Liver (tissue), 9 donors: ENCODE results near the gene PPME1. TPM values are rescaled to one million over a fixed set of nuclear protein-coding genes. Genes with fewer than 3 reads are reported as not detected.

Experiments
- DNase-seq: peaks from one replicate; pipeline ENCODE4 v3.0.0-alpha.2; 2017; ENCODE audit warnings: low spot score
- H3K27ac ChIP-seq, 2 donors: one replicate each; pipeline ENCODE4 v1.7.0; 2013; ENCODE audit warnings: inconsistent platforms in 2 of 2, low read length in 2 of 2, control low read depth in 1 of 2, low read depth in 1 of 2, mild to moderate bottlenecking in 1 of 2
- H3K27me3 ChIP-seq, 4 donors: one replicate each; pipeline versions ENCODE4 v1.6.1 to v1.7.0; 2013; ENCODE audit warnings: low read length in 3 of 4, inconsistent platforms in 1 of 4, mild to moderate bottlenecking in 1 of 4, moderate library complexity in 1 of 4; ENCODE audit not compliant: control insufficient read depth in 4 of 4, insufficient read depth in 4 of 4
- H3K36me3 ChIP-seq, 4 donors: one replicate each; pipeline versions ENCODE4 v1.6.1 to v1.7.0; 2013; ENCODE audit warnings: low read length in 3 of 4, mild to moderate bottlenecking in 3 of 4, low read depth in 1 of 4, moderate library complexity in 1 of 4; ENCODE audit not compliant: control insufficient read depth in 4 of 4, insufficient read depth in 3 of 4
- H3K4me1 ChIP-seq, 4 donors: one replicate each; pipeline versions ENCODE4 v1.6.1 to v1.7.0; 2013; ENCODE audit warnings: low read length in 3 of 4, mild to moderate bottlenecking in 3 of 4, moderate library complexity in 1 of 4; ENCODE audit not compliant: control insufficient read depth in 4 of 4, insufficient read depth in 4 of 4
- H3K4me3 ChIP-seq, 3 donors: one replicate each; pipeline versions ENCODE4 v1.6.1 to v1.7.0; 2013; ENCODE audit warnings: low read length in 3 of 3, control low read depth in 1 of 3, low read depth in 1 of 3, mild to moderate bottlenecking in 1 of 3
- H3K9ac ChIP-seq, 2 donors: one replicate each; pipeline ENCODE4 v1.7.0; 2013; ENCODE audit warnings: low read length in 2 of 2, mild to moderate bottlenecking in 2 of 2, moderate library complexity in 2 of 2, control low read depth in 1 of 2, low read depth in 1 of 2
- H3K9me3 ChIP-seq, 4 donors: one replicate each; pipeline versions ENCODE4 v1.6.1 to v1.7.0; 2013; ENCODE audit warnings: low read length in 3 of 4; ENCODE audit not compliant: control insufficient read depth in 4 of 4
- EGR1 ChIP-seq, 2 donors: IDR thresholded peaks; 2 replicates each; pipeline ENCODE4 v1.6.1; 2016 to 2018; ENCODE audit warnings: antibody characterized with exemption in 2 of 2, low read depth in 2 of 2
- FOXA1 ChIP-seq: IDR thresholded peaks from 2 replicates; pipeline ENCODE4 v1.6.1; 2016; ENCODE audit warnings: antibody characterized with exemption
- GABPA ChIP-seq, 2 donors: IDR thresholded peaks in 1 of 2; conservative IDR thresholded peaks in 1 of 2; 2 replicates each; pipeline ENCODE4 v1.6.1; 2016; ENCODE audit warnings: antibody characterized with exemption in 2 of 2, mild to moderate bottlenecking in 1 of 2, moderate library complexity in 1 of 2
- JUND ChIP-seq, 2 donors: IDR thresholded peaks; 2 replicates each; pipeline ENCODE4 v1.6.1; 2016; ENCODE audit warnings: antibody characterized with exemption in 2 of 2
- RAD21 ChIP-seq, 2 donors: IDR thresholded peaks; 2 replicates each; pipeline ENCODE4 v1.6.1; 2016; ENCODE audit warnings: antibody characterized with exemption in 2 of 2, mild to moderate bottlenecking in 2 of 2
- RXRA ChIP-seq, 2 donors: IDR thresholded peaks; 2 replicates each; pipeline ENCODE4 v1.6.1; 2017 to 2018; ENCODE audit warnings: antibody characterized with exemption in 2 of 2, mild to moderate bottlenecking in 1 of 2
- WGBS: extraction: QIAGEN DNeasy Blood & Tissue Kit; methylation state at CpG from one replicate; pipeline ENCODE4 v1.1.7; 2013; 5-methylcytosine and 5-hydroxymethylcytosine counted together
- polyA plus RNA-seq, 2 donors: library from polyadenylated mRNA; stranded (reverse) in 1 of 2; unstranded in 1 of 2; fragments of 200-250 nt in 1 of 2; fragments of >200 nt in 1 of 2; fragmentation: Nextera tagmentation in 1 of 2; extraction: Ambion mirVana in 1 of 2; gene quantifications; one replicate each; pipeline versions ENCODE4 v1.2.1 to v1.2.3, GENCODE V29; 2013 to 2015
- total RNA-seq, 2 donors: library from RNA; depleted of rRNA; stranded (reverse); fragments of >200 nt; gene quantifications; one replicate each; pipeline ENCODE4 v1.2.3, GENCODE V29; 2014
- TF ChIP-seq, protein P1 (sequence below): fragments of 150-350 bp; IDR thresholded peaks from 2 replicates; pipeline ENCODE4 v1.5.1; 2017; ENCODE audit warnings: improper control_type of control experiment, low read depth, low read length; ENCODE audit not compliant: missing input control
- TF ChIP-seq, protein P2 (sequence below): IDR thresholded peaks from 2 replicates; pipeline ENCODE4 v1.6.1; 2016; ENCODE audit warnings: antibody characterized with exemption, mild to moderate bottlenecking
- TF ChIP-seq, protein P3 (sequence below): IDR thresholded peaks from 2 replicates; pipeline ENCODE4 v1.6.1; 2016; ENCODE audit warnings: antibody characterized with exemption
- donor health status: healthy.
- donor health status: healthy.
- donor health status: healthy.
- donor health status: healthy.
- donor health status: healthy.

Gene PPME1
- total and polyA plus RNA-seq, 4 donors, result 9.1 to 47.4 (median 13.6) TPM

DNA sequence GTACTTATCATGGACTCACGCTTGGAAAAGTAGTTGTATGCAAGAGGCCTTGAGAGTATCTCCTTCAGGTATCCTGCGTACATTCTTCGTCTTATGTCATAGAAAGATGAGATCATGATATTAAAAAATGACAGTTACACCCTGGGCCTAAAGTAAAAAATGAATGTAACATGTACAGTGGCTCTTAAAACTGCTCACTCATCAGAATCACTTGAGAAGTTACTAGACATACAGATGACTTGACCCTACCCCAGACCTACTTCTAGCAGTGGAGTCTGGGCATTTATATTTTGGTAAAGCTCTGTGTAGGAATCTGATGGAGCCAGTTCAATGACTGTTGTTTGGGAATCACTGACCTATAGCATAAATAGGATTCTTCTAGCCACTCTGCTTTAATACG is 54.5 kb downstream of the PPME1 start:
- no peaks in the 10 kb centered on the region for H3K27me3 ChIP-seq
- H3K4me3 ChIP-seq, result no peak overlapping the region
- H3K9me3 ChIP-seq, result no peaks in the 10 kb centered on the region
- WGBS, result 99% methylated on average over 4 of the region's 4 CpGs
- no peak for DNase-seq
- H3K27ac ChIP-seq, result no peak overlapping the region
- no peak for TF ChIP-seq GABPA (IDR thresholded peaks at IDR 0.05 in 1 of 2, conservative IDR thresholded peaks at IDR 0.05 in 1 of 2)
- H3K4me1 ChIP-seq, result no peaks in the 10 kb centered on the region
- H3K36me3 ChIP-seq, result peaks cover 0 to 7% (median 4%) of the 10 kb centered on the region in 4 donors
- no peak overlapping the region for H3K9ac ChIP-seq

DNA sequence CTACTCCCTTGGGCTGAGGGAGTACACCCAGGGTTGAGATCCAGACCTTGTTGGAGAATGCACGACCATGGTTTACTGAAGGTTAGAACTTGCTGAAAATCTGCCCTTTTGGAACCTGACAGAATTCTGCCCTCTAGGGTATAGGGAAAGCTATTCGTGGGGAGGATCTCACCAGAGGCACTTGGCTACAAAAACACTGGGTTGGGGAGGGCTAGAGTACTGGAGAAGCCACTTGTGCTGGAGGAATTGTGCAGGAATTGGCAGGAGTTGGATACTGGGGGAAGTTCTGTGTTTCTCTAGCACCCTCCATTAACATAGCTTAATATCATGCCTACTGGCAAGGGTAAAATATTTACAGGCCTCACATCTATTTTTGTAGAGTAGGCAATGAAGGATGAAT is 55.8 kb downstream of the PPME1 start:
- Histone ChIP-seq H3K4me1 (no peaks in the 10 kb centered on the region), H3K36me3 (peaks cover 2 to 17% (median 13%) of the 10 kb centered on the region in 4 donors), H3K27ac (no peak overlapping the region), H3K4me3 (no peak overlapping the region), H3K9ac (no peak overlapping the region), H3K27me3 (no peaks in the 10 kb centered on the region), H3K9me3 (no peaks in the 10 kb centered on the region)
- no peak for DNase-seq
- WGBS, result 76% methylated on average over 2 of the region's 2 CpGs
- TF ChIP-seq RAD21 (IDR thresholded peaks at IDR 0.05), result peak in 1 of 2 donors; percentile 21
- TF ChIP-seq RXRA (IDR thresholded peaks at IDR 0.05), result no peak
- TF ChIP-seq, protein P1, sequence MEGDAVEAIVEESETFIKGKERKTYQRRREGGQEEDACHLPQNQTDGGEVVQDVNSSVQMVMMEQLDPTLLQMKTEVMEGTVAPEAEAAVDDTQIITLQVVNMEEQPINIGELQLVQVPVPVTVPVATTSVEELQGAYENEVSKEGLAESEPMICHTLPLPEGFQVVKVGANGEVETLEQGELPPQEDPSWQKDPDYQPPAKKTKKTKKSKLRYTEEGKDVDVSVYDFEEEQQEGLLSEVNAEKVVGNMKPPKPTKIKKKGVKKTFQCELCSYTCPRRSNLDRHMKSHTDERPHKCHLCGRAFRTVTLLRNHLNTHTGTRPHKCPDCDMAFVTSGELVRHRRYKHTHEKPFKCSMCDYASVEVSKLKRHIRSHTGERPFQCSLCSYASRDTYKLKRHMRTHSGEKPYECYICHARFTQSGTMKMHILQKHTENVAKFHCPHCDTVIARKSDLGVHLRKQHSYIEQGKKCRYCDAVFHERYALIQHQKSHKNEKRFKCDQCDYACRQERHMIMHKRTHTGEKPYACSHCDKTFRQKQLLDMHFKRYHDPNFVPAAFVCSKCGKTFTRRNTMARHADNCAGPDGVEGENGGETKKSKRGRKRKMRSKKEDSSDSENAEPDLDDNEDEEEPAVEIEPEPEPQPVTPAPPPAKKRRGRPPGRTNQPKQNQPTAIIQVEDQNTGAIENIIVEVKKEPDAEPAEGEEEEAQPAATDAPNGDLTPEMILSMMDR, result no peak
- TF ChIP-seq JUND (IDR thresholded peaks at IDR 0.05), result no peak
- TF ChIP-seq, protein P2, sequence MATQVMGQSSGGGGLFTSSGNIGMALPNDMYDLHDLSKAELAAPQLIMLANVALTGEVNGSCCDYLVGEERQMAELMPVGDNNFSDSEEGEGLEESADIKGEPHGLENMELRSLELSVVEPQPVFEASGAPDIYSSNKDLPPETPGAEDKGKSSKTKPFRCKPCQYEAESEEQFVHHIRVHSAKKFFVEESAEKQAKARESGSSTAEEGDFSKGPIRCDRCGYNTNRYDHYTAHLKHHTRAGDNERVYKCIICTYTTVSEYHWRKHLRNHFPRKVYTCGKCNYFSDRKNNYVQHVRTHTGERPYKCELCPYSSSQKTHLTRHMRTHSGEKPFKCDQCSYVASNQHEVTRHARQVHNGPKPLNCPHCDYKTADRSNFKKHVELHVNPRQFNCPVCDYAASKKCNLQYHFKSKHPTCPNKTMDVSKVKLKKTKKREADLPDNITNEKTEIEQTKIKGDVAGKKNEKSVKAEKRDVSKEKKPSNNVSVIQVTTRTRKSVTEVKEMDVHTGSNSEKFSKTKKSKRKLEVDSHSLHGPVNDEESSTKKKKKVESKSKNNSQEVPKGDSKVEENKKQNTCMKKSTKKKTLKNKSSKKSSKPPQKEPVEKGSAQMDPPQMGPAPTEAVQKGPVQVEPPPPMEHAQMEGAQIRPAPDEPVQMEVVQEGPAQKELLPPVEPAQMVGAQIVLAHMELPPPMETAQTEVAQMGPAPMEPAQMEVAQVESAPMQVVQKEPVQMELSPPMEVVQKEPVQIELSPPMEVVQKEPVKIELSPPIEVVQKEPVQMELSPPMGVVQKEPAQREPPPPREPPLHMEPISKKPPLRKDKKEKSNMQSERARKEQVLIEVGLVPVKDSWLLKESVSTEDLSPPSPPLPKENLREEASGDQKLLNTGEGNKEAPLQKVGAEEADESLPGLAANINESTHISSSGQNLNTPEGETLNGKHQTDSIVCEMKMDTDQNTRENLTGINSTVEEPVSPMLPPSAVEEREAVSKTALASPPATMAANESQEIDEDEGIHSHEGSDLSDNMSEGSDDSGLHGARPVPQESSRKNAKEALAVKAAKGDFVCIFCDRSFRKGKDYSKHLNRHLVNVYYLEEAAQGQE, result no peak

DNA sequence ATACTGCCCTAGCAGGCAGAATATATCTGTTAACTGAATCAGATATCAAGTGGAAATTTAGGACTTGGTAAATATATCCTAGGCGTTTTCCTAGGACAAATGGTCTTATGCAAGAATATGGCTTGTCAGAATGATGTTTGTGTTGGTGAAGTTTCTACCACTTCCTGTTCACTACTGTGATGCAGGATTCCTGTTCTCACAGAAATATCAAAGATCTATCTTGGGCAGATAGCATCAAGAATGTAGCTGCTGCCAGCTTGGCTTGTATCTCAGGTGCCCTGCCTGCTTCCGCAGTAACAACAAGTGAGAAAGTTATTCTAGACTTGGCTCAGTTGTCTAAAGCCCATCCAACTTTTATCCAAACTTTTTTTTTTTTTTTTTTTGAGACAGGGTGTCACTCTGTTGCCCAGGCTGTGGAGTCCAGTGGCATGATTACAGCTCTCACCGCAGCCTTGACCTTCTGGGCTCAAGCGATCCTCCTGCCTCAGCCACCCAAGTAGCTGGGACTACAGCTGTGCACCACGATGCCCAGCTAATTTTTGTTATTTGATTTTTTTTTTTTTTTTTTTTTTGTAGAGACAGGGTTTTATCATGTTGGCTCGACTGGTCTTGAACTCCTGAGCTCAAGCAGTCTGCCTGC is 61.3 kb downstream of the PPME1 start:
- Histone ChIP-seq H3K9me3 (no peaks in the 10 kb centered on the region), H3K36me3 (peaks cover 3 to 32% (median 28%) of the 10 kb centered on the region in 4 donors), H3K27ac (no peak overlapping the region), H3K4me3 (no peak overlapping the region), H3K9ac (no peak overlapping the region), H3K27me3 (no peaks in the 10 kb centered on the region), H3K4me1 (no peaks in the 10 kb centered on the region)
- 94% methylated on average over 6 of the region's 6 CpGs for WGBS
- DNase-seq, result no peak
- TF ChIP-seq, protein P1, result no peak
- TF ChIP-seq FOXA1 (no peak), RXRA (IDR thresholded peaks at IDR 0.05) (no peak), GABPA (IDR thresholded peaks at IDR 0.05 in 1 of 2, conservative IDR thresholded peaks at IDR 0.05 in 1 of 2) (no peak), EGR1 (IDR thresholded peaks at IDR 0.05; ENCODE audit: low read depth in 2 of 2) (no peak)
- TF ChIP-seq, protein P3, sequence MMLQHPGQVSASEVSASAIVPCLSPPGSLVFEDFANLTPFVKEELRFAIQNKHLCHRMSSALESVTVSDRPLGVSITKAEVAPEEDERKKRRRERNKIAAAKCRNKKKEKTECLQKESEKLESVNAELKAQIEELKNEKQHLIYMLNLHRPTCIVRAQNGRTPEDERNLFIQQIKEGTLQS, result no peak
